Type B pancreatic cell (in vitro differentiated cells): ENCODE data around the gene COX4I1. TPM values are rescaled to one million over a fixed set of nuclear protein-coding genes. Genes with fewer than 3 reads are reported as not detected.

ENCODE experiments used
- DNase-seq: peaks from one replicate; pipeline ENCODE4 v3.0.0; 2021; ENCODE audit warnings: mixed read lengths; ENCODE audit not compliant: unreplicated experiment; ENCODE audit errors: extremely low spot score
- H3K27ac Mint-ChIP-seq: 2 replicates; pipeline ENCODE4 v1.8.0; 2021; ENCODE audit warnings: mild to moderate bottlenecking, mixed read lengths
- H3K27me3 Mint-ChIP-seq: 2 replicates; pipeline ENCODE4 v1.8.0; 2021; ENCODE audit warnings: mixed read lengths
- H3K36me3 Mint-ChIP-seq: 2 replicates; pipeline ENCODE4 v1.8.0; 2021; ENCODE audit warnings: mixed read lengths
- H3K4me1 Mint-ChIP-seq: one replicate; pipeline ENCODE4 v1.8.0; 2021; ENCODE audit warnings: mixed read lengths; ENCODE audit not compliant: unreplicated experiment
- H3K4me3 Mint-ChIP-seq: 2 replicates; pipeline ENCODE4 v1.8.0; 2021; ENCODE audit warnings: mild to moderate bottlenecking, mixed read lengths
- H3K9me3 Mint-ChIP-seq: 2 replicates; pipeline ENCODE4 v1.8.0; 2021; ENCODE audit warnings: mixed read lengths
- CTCF ChIP-seq: fragments of 200-600 bp; sonication (generic); conservative IDR thresholded peaks from 2 replicates; pipeline ENCODE4 v1.5.0; 2021; ENCODE audit warnings: antibody characterized with exemption, mild to moderate bottlenecking
- total RNA-seq: library from RNA; stranded (reverse); gene quantifications from 2 replicates; pipeline ENCODE4 v1.2.1, GENCODE V29; 2021; ENCODE audit warnings: low replicate concordance

COX4I1 gene
- total RNA-seq, 1 donor from 2014 or later = 524 TPM

DNA sequence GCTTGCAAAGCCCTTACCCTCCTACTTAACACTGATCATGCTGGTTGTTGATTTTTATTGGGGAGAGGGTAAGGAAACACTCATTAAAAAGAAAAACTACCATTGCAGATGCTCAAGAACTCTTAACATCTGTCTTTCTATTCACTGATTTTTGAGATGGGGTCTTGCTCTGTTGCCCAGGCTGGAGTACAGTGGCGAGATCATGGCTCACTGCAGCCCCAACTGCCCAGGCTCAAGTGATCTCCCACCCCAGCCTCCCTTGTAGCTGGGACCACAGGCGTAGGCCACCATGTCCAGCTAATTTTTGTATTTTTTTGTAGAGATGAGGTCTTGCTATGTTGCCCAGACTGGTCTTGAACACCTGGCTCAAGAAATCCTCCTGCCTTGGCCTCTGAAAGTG lies 14.7 kb upstream of the COX4I1 start:
- TF ChIP-seq CTCF = no peak

DNA sequence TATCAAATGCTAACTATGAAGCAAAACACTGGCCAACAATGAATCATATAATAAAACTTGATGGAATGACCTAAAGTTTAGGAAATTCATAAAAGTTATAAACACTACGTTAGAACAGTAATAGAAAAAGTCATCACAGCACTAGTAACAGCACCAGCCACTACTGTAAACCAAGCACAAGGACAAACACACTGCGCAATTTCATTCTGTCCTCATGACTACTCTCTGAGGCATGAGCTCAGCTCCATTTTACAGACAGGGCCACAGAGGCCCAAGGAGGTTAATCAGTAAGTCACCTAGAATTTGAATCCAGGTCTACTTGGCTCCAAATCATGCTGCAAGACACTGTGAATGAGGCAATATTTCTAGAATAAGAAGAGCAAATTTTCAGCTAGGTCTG lies 13.6 kb upstream of the COX4I1 start:
- Mint-ChIP-seq H3K4me1 (peaks cover 8% of the 10 kb centered on the region), H3K36me3 (peaks cover 22% of the 10 kb centered on the region), H3K4me3 (no peak overlapping the region), H3K27ac (no peak overlapping the region), H3K9me3 (no peaks in the 10 kb centered on the region), H3K27me3 (no peaks in the 10 kb centered on the region)
- TF ChIP-seq CTCF = no peak
- DNase-seq = no peak

More for the DNA sequence above, 14.7 kb upstream of the COX4I1 start:
- H3K27ac Mint-ChIP-seq = no peak overlapping the region
- no peak for DNase-seq
- peaks cover 8% of the 10 kb centered on the region for H3K4me1 Mint-ChIP-seq
- no peak overlapping the region for H3K4me3 Mint-ChIP-seq
- H3K27me3 Mint-ChIP-seq = no peaks in the 10 kb centered on the region
- no peaks in the 10 kb centered on the region for H3K9me3 Mint-ChIP-seq
- H3K36me3 Mint-ChIP-seq = peaks cover 19% of the 10 kb centered on the region

DNA sequence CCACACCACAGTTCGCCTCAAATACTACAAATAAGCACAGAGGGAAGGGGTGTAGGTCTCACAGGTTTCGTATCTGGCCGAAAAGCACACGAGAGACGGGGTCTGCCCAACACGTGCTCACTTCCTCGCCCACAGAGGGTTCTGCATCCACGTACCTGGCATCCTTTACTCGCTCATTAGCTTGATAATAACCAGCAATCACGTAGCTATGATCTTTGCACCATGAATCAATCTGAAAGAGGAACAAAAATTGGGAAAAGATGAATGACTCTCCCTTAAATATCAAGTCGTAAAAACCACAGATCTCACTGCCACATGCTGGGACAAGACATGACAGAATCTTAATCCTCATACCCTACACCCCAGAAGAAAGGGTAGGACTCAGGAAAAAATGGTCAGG lies 10.7 kb upstream of the COX4I1 start:
- Mint-ChIP-seq H3K9me3 (no peaks in the 10 kb centered on the region), H3K27me3 (no peaks in the 10 kb centered on the region), H3K4me3 (no peak overlapping the region), H3K27ac (no peak overlapping the region), H3K4me1 (no peaks in the 10 kb centered on the region), H3K36me3 (peaks cover 38% of the 10 kb centered on the region)
- TF ChIP-seq CTCF = no peak
- DNase-seq = no peak

- Mint-ChIP-seq H3K36me3 (peaks cover 38% of the 10 kb centered on the region), H3K27me3 (no peaks in the 10 kb centered on the region), H3K4me1 (no peaks in the 10 kb centered on the region), H3K4me3 (no peak overlapping the region), H3K27ac (no peak overlapping the region), H3K9me3 (no peaks in the 10 kb centered on the region)
- DNase-seq = no peak
- TF ChIP-seq CTCF = no peak
These were observed 9.7 kb upstream of the COX4I1 start for GRCh38 chr16:85789773-85790172.

DNA sequence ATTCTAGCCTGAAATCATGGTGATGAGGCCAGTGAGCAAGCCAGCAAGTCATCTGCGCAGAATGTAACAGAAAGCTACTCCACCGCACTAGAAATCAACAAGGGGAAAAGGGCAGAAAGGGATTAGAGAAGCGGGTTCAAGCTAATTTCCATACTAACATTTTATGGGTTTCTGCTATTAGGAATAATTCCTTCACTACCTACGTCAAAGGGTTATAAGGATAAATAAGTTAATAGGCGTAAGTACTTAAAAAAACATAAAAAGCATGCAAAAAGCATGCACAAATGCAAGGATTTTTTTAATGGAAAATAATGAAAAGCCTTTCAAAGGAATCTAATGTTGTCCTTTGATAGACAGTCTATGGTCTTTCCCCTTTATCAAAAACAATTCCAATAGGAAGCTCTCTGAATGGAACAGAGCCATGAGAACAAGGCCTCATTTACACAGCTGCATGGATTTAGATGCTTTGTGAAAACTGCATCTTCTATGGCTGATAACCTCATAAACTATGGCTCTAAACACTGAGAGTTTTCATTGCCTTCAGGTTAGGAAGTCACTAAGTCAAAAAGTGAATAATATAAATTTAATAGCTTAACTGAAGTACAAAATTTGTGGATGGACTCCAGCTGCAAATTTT lies 5.7 kb upstream of the COX4I1 start:
- peaks cover 12% of the 10 kb centered on the region for H3K4me1 Mint-ChIP-seq
- TF ChIP-seq CTCF = no peak
- no peak overlapping the region for H3K4me3 Mint-ChIP-seq
- H3K36me3 Mint-ChIP-seq = peaks cover 40% of the 10 kb centered on the region
- DNase-seq = no peak
- H3K27ac Mint-ChIP-seq = no peak overlapping the region
- no peaks in the 10 kb centered on the region for H3K27me3 Mint-ChIP-seq
- H3K9me3 Mint-ChIP-seq = no peaks in the 10 kb centered on the region

DNA sequence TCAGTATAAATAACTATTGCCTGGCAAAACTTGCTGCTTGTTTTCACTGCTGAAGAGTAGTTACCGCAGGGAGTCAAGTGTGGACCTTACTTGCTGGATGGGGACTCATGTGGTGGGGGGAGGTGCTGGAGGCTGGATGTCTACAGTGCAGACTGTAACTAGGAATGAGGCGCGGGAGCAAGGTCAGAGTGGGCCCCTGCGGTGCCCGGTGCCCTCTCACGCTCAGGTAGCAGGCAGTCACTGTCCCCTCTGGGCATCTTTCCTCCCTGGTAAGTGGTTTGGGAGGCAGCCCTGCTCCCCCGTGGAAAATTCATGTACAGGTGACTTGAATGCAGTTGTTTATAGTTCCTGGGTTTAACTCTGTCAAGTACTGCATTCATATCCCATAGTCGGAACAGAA lies 4.8 kb upstream of the COX4I1 start:
- no peak for TF ChIP-seq CTCF
- no peak for DNase-seq
- Mint-ChIP-seq H3K4me1 (peaks cover 12% of the 10 kb centered on the region), H3K4me3 (no peak overlapping the region), H3K9me3 (no peaks in the 10 kb centered on the region), H3K36me3 (peaks cover 37% of the 10 kb centered on the region), H3K27me3 (no peaks in the 10 kb centered on the region), H3K27ac (no peak overlapping the region)
